Subcutaneous adipose tissue (tissue), 4 donors: ENCODE data around the gene LY6G6C. TPM values are rescaled to one million over a fixed set of nuclear protein-coding genes. Genes with fewer than 3 reads are reported as not detected.

ENCODE experiments used
- CTCF ChIP-seq: fragments of 450-650 bp; IDR thresholded peaks from one replicate; pipeline ENCODE4 v1.5.1; 2016; ENCODE audit warnings: low read depth, mild to moderate bottlenecking, control low read depth, antibody characterized with exemption, moderate library complexity
- total RNA-seq, 4 donors: library from RNA; depleted of rRNA; stranded (reverse); fragments of >200 nt; gene quantifications; one replicate each; pipeline ENCODE4 v1.1.0, GENCODE V29; 2016

The LY6G6C gene
- total RNA-seq, 4 donors from 2014 or later = not detected

GRCh38 chr6:31734821-31735406 is 13.4 kb upstream of the LY6G6C start:
- TF ChIP-seq CTCF = no peak

- no peak for TF ChIP-seq CTCF
Measured at GRCh38 chr6:31734247-31734820, 12.8 kb upstream of the LY6G6C start.

GRCh38 chr6:31733734-31734133 is 12.2 kb upstream of the LY6G6C start:
- no peak for TF ChIP-seq CTCF

GRCh38 chr6:31732029-31732428 is 10.5 kb upstream of the LY6G6C start:
- no peak for TF ChIP-seq CTCF

GRCh38 chr6:31730631-31731086 is 9.1 kb upstream of the LY6G6C start:
- TF ChIP-seq CTCF = no peak

GRCh38 chr6:31729979-31730630 is 8.6 kb upstream of the LY6G6C start:
- no peak for TF ChIP-seq CTCF

GRCh38 chr6:31729515-31729978 is 8.0 kb upstream of the LY6G6C start:
- TF ChIP-seq CTCF = no peak
